Measurements from ENCODE around the gene SLC6A13.

Gene SLC6A13

GRCh38 chr12:209246-209645, 53.4 kb downstream of the SLC6A13 start:
- no peak overlapping the region for H2AFZ ChIP-seq (ENCODE audit: low read length)
- no peaks in the 10 kb centered on the region for H3K36me3 ChIP-seq (ENCODE audit: insufficient read depth, low read length)
- TF ChIP-seq EZH2 (IDR thresholded peaks at IDR 0.05; ENCODE audit: borderline replicate concordance, low read length) (no peak), CTCF (IDR thresholded peaks at IDR 0.05; ENCODE audit: low read length) (no peak)
- no peaks in the 10 kb centered on the region for H4K20me1 ChIP-seq (ENCODE audit: insufficient read depth, low read length)
- H3K4me1 ChIP-seq (ENCODE audit: insufficient read depth, low read length, severe bottlenecking) = no peaks in the 10 kb centered on the region
- H3K4me2 ChIP-seq (ENCODE audit: low read length) = no peak overlapping the region
- no peaks in the 10 kb centered on the region for H3K79me2 ChIP-seq (ENCODE audit: insufficient read depth, low read length)
- no peak overlapping the region for H3K27ac ChIP-seq (ENCODE audit: low read depth, low read length, poor library complexity, severe bottlenecking)
- H3F3A ChIP-seq (ENCODE audit: insufficient read depth, low read length) = no peaks in the 10 kb centered on the region
- H3K9me3 ChIP-seq (ENCODE audit: low read length) = no peaks in the 10 kb centered on the region
- H3K4me3 ChIP-seq (ENCODE audit: low read depth, low read length, poor library complexity, severe bottlenecking) = no peak overlapping the region
- H3K9ac ChIP-seq (ENCODE audit: low read length) = no peak overlapping the region
- H3K9me2 ChIP-seq (ENCODE audit: low read depth, low read length) = no peaks in the 10 kb centered on the region
- H3K27me3 ChIP-seq (ENCODE audit: insufficient read depth, low read length) = peaks cover 21% of the 10 kb centered on the region

GRCh38 chr12:208813-209212, 53.8 kb downstream of the SLC6A13 start:
- Histone ChIP-seq H3F3A (ENCODE audit: insufficient read depth, low read length) (no peaks in the 10 kb centered on the region), H3K4me1 (ENCODE audit: insufficient read depth, low read length, severe bottlenecking) (no peaks in the 10 kb centered on the region), H4K20me1 (ENCODE audit: insufficient read depth, low read length) (no peaks in the 10 kb centered on the region), H3K9ac (ENCODE audit: low read length) (no peak overlapping the region), H3K27ac (ENCODE audit: low read depth, low read length, poor library complexity, severe bottlenecking) (no peak overlapping the region), H3K9me3 (ENCODE audit: low read length) (no peaks in the 10 kb centered on the region), H3K4me2 (ENCODE audit: low read length) (no peak overlapping the region), H3K27me3 (ENCODE audit: insufficient read depth, low read length) (peaks cover 21% of the 10 kb centered on the region), H3K36me3 (ENCODE audit: insufficient read depth, low read length) (no peaks in the 10 kb centered on the region), H3K9me2 (ENCODE audit: low read depth, low read length) (no peaks in the 10 kb centered on the region), H3K4me3 (ENCODE audit: low read depth, low read length, poor library complexity, severe bottlenecking) (no peak overlapping the region), H2AFZ (ENCODE audit: low read length) (no peak overlapping the region), H3K79me2 (ENCODE audit: insufficient read depth, low read length) (no peaks in the 10 kb centered on the region)
- TF ChIP-seq CTCF (IDR thresholded peaks at IDR 0.05; ENCODE audit: low read length) (no peak), EZH2 (IDR thresholded peaks at IDR 0.05; ENCODE audit: borderline replicate concordance, low read length) (no peak)

- H3K27me3 ChIP-seq (ENCODE audit: insufficient read depth, low read length) = peaks cover 14% of the 10 kb centered on the region; the same call in 1 of the 2 replicates
- no peak overlapping the region for H2AFZ ChIP-seq (ENCODE audit: low read length)
- no peak overlapping the region for H3K4me3 ChIP-seq (ENCODE audit: low read depth, low read length, poor library complexity, severe bottlenecking)
- H4K20me1 ChIP-seq (ENCODE audit: insufficient read depth, low read length) = no peaks in the 10 kb centered on the region
- H3K9me2 ChIP-seq (ENCODE audit: low read depth, low read length) = no peaks in the 10 kb centered on the region
- H3K4me2 ChIP-seq (ENCODE audit: low read length) = no peak overlapping the region
- no peaks in the 10 kb centered on the region for H3F3A ChIP-seq (ENCODE audit: insufficient read depth, low read length)
- H3K4me1 ChIP-seq (ENCODE audit: insufficient read depth, low read length, severe bottlenecking) = no peaks in the 10 kb centered on the region
- H3K9ac ChIP-seq (ENCODE audit: low read length) = no peak overlapping the region
- H3K9me3 ChIP-seq (ENCODE audit: low read length) = no peaks in the 10 kb centered on the region
- TF ChIP-seq EZH2 (IDR thresholded peaks at IDR 0.05; ENCODE audit: borderline replicate concordance, low read length) = no peak
- TF ChIP-seq CTCF (IDR thresholded peaks at IDR 0.05; ENCODE audit: low read length) = no peak
- no peak overlapping the region for H3K27ac ChIP-seq (ENCODE audit: low read depth, low read length, poor library complexity, severe bottlenecking)
- no peaks in the 10 kb centered on the region for H3K79me2 ChIP-seq (ENCODE audit: insufficient read depth, low read length)
- no peaks in the 10 kb centered on the region for H3K36me3 ChIP-seq (ENCODE audit: insufficient read depth, low read length)
Measured at GRCh38 chr12:207804-208203, 54.8 kb downstream of the SLC6A13 start.
